HG02678 (cell line): ENCODE results near the gene AKT1.

Experiments used
- ATAC-seq: cut with Tn5 transposase; IDR thresholded peaks from one replicate; pipeline ENCODE4 v1.9.1; 2021; ENCODE audit warnings: mild to moderate bottlenecking, moderate library complexity; ENCODE audit not compliant: unreplicated experiment

AKT1 gene

DNA sequence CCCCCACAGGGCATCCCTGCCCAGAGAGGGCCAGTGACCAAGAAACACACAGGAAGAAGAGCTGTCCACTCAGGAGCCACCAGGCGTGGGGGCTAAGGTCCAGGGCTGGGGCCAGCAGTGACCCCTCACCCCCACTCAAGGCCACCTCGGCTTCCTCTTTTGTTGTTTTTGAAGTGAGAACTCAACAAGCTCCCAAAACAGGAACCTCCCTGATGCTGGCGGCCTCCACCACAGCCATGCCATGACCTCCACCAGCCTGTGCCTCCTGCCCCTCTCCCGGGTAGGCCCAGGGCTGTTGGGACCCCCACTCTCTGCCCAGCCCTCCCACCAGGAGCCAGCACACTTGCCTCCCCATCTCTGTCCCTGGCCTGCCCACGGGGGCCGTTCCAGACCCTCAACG is 7.8 kb downstream of the AKT1 start:
- ATAC-seq, result no peak

DNA sequence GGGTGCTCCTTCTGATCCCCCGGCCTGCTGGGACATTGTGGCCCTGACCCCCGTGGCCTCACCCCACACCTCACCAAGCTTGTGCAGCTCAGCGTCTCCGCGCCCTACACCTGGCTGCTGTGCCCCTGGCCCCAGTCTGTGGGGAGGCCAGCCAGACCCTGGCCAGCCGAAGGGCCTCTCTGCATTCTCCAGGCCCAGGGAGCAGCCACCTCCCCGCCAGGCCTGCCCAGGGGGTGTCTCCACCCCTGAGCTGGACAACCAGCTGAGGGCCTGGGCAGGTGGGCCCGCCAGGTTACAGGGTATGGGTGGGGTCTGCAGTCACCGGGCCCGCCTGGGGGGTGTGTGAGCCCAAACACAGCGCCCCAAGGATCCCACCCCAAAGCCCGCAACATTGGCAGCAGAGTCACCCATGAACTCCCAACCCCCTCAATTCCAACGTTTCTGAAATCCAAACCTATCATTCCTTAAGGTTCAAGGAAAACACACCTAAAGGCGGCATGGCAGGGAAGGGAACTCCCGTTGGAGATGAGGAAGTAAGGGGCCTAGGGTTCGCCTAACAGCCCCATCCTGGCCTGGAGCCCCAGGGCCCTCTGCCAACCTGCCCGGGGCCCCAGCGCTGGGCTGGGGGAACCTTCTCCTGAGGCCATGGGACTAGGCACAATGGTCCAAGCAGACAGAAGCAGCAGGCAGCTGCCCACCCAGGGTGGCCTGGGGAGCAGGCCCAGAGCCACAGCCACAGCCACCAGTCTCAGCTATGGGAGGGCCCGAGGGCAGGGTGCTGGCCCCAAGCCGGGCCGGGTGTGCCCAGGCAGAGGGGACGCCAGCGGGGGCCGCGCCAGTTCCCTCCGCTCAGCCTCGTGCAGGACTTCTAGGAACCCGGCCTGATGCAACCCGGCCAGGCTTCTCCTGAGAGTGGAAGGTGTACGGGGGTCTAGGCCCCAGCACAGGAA is 8.5 kb downstream of the AKT1 start:
- no peak for ATAC-seq

DNA sequence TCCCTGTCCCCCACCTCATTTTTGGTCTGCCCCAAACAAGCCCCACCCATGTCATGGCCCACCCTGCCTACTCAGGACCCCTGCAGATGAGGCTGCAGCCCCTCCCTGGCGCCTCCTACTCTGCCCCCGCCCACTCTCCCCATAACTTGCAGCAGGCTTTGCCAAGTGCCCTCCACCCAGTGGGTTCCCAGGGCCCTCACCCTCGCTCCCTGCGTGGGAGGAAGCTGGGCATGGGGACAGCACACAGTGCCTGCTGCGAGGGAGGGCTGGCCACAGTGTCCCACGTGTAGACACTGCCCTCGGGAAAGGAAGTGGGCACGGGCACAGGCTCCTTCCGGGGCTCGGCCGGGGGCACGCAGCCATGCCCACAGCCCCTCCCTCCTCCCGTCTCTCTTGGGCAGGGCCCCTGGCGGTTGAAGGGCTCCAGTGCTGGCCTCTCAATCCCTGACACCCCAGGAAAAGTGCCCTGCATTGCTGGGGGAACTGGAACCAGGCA is 9.4 kb downstream of the AKT1 start:
- no peak for ATAC-seq

DNA sequence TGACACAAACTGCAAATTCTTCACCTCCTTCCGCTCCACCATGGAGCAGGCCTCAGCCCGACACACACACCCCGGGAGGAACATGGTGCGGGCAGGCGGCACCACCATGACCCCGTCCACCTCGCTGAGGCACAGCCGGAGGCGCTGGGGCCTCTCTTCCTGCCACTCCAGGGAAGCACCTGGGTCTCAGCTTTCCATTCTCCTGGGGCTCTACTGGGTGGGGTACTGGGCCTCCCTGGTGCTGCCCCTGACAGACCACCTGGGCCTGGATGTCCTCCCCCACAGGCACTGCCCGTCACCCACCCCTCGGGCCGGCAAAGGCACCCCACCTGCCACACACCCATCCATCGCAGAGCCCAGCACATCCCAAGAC is 9.9 kb downstream of the AKT1 start:
- ATAC-seq, result no peak

DNA sequence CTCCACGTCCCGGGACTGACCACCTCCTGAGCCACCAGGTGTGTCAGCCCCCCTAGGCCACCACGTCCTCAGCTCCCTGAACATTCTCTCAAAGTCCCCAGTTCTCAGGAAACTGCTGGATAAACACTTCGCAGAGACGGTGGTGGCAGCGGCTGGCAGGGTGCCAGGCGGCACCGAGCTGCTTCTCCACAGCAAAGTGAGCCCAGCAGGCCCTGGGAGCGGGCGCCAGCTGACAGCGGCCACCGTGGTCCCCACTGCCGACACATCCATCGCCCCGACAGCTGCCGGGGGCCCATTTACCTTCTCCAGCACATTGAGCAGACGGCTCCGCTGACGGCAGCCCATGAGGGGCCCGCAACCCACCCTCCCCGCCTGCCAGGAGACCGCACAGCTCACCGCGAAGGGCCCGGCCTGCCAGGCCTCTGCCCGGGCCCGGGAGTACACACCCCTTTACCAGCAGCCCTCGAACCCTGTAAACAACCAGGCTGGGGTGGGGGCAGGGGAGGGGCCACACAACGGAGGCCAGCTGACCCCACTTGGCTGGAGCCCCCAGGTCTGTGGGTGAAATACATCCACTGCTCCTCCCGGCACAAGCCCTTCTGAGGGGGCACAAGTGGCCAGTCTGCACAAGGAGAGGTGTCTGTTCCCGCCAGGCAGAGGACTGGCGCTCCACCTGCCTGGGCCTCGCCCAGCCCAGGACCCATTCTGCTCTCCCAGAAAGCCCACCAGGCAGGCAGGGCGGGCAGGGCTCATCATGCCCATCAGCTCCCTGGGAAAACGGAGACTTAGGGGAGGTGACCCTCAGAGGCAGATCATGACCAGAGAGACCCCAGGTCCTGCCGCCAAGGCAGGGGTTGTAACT is 10.5 kb downstream of the AKT1 start:
- ATAC-seq, result no peak

DNA sequence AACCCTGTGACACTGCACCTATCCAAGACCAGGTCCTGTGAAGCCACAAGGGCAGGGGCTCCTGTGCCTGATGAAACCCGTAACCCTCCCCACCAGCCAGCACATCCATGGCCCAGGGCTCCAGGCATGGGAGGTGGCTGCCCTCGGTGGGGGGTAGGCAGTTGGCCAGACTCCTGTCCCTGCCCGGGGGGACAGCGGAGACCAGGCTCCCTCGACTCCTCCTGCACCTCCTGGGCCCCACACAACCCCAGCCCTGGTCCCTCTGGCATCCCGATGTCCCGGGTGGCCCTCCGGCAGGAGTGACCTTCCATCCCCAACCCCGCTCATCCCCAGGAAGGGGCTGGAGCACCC is 11.4 kb downstream of the AKT1 start:
- ATAC-seq, result no peak

DNA sequence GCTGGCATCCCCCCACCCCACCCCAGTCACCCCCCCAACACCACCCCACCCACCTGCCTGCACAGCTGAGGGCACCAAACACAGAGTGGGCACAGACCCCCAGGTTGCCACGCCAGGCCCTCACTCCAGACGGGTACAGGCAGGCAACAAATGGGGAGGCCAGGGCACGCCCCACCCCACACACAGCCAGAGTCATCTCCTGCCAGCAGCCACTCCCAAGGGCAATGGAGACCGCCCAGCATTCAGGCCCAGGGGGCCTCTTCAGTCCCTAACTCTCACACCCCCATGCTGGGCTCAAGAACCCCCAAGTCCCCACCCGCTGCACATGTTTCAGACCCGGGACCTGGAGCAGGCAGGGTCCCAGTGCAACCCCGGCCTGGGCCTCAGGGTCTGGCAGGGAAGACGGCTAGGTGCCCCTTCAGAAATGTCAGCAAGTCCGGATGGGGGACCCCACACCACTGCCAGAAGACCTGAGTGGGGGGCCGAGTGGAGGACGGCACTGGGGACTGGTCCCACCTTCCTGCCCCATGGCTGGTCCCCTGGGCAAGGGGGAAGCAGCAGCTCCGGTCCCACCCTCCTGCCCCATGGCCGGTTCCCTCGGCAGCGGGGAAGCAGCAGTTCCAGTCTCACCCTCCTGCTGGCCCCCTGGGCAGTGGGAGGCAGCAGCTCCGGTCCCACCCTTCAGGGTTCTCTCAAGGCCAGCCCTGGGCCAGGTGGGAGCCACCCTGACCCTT is 11.9 kb downstream of the AKT1 start:
- ATAC-seq, result no peak

DNA sequence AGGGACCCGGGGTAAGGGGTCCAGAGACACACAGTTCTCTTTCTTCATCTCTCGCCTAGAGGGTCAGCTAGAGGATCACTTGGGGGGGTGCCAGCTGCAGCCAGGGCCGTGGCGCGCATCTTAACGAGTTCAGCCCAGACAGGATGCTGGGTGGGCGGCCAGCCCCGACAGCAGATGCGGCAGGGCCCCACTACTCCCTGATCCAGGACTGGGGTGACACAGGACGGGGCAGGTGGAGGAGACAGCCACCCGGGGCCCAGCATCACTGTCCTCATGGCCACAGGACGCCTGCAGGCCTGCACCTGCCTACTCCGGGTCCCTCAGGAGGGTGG is 12.8 kb downstream of the AKT1 start:
- ATAC-seq, result no peak

DNA sequence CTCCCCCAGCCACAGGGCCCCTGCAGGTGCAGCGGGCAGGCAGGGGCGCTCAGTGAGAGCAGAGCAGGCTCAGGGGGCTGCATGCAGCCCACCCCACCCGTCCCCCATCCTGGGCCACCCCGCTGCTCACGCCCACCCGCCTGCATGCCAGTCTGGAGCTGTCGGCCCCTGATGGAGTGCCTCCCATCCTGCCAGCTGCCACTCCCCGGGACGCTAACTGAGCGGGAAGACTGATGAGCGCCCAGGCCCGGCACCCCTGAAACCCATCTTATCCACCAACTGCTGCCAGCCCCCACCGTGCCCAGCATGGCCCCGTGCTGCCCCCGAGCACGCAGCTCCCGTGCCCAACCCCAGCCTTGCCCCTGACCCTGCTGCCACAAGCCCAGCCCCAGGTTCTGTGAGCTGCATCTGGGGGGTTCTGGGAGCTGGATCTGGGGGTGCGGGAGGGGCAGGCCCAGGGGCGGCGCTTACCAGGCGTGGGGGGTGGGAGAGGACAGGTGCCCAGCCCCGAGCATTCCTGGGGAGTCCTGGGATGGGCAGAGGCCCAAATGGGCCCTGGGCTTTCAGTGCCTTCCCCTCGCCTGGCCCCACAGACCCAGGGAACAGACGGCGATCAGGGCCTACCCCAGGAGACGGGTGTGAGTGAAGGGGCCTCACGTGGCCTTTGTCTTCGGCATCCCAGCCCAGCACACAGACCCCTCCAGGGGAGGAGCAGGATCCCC is 13.3 kb downstream of the AKT1 start:
- no peak for ATAC-seq

DNA sequence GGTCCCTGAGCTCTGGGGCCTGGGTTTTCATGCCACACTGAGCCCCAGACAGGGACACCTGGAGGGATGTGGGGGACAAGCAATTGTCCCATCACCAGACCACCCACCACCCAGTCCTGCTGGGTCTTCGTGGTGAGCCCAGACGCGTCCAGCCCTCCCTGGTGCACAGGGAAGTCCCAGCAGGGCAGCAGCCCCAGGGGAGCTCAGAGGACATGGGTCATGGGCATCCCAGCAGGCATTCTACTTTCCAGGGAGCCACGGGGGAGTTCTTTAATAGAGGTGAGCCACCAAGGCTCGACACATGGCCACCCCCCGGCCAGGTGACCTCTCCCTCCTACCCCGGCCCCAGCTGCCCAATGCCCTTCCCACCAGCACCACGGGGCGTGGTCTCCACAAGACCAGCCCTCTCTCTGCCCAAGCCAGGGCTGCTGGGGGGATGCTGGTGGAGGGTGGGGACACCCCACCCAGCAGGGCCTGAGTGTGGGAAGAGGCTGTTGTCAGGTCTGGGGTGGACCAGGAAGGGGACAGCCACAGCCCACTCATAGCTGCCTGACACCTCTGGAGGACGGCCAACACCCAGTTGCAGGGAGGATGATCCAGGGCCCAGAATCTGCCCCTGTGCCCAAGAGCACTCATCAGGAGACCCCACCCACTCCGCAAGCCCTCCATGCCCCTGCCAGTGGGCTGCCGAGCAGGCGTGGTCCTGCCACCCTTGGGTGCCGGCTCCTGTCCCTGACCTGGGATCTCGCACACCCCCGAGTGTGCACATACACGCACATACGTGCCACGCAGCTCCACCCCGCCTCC is 14.1 kb downstream of the AKT1 start:
- no peak for ATAC-seq

DNA sequence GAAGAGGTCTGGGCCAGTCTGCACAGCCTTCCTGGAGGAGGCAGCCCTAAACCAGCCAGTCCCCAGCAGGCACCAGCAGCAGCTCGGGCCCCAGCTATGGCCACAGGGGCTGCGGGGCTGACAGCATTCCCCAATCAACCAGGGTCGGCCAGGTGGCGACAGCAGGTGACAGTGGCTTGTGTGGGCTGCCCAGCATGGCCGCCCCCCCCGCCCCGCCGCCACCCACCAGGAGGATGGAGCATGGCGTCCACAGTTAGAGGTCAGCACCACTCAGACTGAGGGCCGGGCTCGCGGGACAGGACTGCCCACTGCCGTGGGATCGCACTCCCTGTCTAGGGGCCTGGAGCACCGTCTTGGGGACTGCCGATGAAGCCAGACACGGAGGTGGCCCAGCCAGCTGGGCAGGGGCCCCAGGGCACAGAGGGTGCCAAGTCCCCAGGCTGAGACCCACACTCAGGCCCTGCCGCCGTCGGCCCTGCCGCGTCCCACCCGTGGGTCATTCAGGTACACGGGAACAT is 15.0 kb downstream of the AKT1 start:
- ATAC-seq, result no peak

DNA sequence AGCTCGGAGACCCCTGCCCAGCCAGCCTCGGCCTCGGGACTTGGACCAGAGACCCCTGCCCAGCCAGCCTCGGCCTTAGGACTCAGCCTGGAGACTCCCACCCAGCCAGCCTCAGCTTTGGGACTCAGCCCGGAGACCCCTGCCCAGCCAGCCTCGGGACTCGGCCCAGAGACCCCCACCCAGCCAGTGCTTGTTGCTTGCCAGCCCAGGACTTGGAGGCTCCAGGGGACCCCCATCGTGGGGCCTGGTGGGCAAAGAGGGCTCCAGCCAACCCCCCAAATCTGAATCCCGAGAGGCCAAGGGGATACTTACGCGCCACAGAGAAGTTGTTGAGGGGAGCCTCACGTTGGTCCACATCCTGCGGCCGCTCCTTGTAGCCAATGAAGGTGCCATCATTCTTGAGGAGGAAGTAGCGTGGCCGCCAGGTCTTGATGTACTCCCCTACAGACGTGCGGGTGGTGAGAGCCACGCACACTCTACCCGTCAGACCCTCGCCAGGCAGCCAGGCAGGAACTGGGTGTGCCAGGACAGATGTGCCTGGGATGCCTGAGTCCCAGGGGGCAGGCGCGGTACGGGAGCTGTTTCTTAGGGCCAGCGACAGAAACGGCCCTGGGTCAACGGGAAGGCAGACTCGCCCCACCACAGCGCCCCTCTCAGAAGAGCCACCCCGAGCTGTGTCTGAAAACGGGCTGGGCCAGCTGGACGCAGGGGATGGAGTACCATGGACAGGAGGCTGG is 15.6 kb downstream of the AKT1 start:
- no peak for ATAC-seq

DNA sequence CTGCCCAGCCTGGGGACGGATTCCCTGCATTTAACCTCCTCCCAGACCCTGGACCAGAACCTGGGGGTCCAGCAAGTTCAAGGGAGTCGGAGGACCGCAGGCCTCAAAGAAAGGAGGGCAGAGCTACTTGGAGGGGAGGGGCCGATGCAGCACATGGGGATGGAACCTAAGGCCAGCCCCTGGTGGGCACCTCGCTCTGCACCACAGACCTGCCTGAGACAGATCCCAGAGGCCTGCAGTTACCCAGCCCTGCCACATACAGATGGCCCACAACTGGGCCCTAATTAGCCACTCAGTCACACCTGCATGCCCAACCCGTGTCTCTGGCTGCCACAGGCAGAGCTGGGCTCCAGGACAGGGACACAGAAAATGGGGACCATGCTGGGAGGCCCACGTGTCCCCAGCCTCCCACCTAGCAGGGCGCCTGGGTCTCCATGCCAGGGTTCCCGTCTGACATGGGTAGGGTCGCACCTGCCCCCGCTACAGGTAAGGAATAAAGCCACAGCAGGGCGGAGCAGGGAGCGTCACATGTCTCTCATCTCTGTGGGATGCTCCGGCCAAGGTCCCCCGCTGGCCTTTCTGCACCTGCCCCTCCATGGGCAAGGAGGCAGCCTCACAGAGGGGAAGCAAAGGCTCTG is 16.7 kb downstream of the AKT1 start:
- ATAC-seq, result no peak

DNA sequence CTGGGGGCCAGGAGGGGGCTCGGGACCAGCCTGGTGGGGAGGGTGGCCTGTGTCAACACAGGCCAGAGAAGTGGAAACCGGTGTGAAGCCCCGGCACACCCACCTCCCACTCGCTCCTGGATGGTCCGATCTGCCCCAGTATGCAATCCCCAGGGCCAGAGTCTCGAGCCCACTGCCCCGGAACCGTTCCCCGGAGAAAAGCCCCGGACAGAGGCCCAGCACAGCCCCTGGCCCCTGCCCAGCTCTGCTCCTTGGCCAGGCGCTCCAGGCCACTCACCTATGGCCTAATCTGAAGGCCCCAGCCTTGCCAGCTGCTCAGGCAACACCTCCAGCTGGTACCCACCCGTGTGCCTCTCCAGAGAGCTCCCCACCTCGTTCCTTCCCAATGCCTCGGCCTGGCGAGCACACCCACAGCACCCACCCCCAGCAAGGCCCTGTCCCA is 17.7 kb downstream of the AKT1 start:
- no peak for ATAC-seq

DNA sequence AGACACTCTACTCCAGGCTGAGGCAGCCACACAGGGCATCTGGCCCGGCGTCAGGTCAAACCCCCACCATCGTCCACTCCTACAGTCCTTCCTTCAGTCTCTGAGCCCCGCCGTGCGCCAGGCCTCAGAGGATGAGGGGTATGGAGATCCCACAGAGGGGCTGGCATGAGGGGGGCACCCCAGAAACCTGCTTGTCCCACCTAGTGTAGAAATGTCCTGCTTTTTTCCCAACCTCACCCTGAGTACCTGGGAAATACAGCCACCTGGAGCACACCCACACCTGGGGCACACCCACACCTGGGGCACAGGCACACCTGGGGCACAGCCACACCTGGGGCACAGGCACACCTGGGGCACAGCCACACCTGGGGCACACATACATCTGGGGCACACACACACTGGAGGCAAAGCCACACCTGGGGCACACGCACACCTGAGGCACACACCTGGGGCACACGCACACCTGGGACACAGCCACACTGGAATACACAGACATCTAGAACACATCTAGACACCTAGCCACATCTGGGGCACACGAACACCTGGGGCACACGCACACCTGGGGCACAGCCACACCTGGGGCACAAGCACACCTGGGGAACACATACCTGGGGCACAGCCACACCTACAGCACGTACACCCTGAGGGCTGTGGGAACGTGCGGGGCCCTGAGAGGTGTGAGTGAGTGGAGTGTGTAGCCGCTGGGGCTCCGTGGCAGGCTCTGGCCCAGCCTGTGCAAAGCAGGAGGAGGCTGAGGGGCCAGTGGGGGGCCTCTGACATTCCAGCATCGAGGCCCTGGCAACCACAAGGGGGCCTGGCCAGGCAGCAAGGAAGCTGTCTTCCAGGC is 18.4 kb downstream of the AKT1 start:
- no peak for ATAC-seq

DNA sequence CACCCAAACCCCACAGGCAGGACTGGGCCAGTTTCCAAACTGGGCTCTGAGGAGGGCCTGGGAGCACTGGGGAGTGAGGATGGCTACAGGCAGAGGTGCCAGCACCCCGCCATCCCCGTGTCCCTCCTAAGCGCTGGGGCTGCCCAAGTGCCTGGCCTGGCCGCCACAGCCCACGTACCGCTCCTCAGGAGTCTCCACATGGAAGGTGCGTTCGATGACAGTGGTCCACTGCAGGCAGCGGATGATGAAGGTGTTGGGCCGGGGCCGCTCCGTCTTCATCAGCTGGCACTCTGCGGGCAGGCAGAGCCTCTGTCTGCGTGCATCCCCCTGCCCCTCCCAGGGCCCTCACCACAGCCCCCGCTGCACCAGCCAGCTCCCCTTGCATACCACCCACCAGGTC is 19.1 kb downstream of the AKT1 start:
- no peak for ATAC-seq

DNA sequence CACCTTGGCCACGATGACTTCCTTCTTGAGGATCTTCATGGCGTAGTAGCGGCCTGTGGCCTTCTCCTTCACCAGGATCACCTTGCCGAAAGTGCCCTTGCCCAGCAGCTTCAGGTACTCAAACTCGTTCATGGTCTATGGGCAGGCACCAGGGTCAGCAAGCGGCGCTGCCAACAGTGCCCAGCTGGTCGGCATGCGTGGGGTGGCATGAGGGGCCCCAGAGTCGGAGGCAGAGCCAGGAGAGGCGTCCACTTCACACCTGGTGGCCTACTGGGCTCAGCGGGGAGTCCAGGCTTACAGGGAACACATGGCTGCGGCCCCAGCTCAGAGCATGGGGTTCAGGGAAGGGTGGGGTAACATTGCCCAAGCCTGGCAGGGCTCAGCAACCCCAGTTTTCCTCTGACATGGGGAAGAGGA is 20.5 kb downstream of the AKT1 start:
- no peak for ATAC-seq
